HL-60 (cell line): ENCODE measurements around the gene HMCN2.

Experiments
- DNase-seq, 2 experiments: peaks; one replicate each; pipeline ENCODE4 v3.0.0-alpha.2; 2010 to 2020; ENCODE audit warnings: low read depth in 1 of 2, low spot score in 1 of 2
- H3K27ac ChIP-seq: fragments of 250-450 bp; sonication (Bioruptor Pico); replicated peaks from 2 replicates; pipeline ENCODE4 v1.5.1; 2020; ENCODE audit warnings: mild to moderate bottlenecking, moderate library complexity
- H3K27me3 ChIP-seq: fragments of 250-450 bp; sonication (Bioruptor Pico); 2 replicates; pipeline ENCODE4 v1.5.1; 2021; ENCODE audit warnings: mild to moderate bottlenecking, moderate library complexity; ENCODE audit not compliant: insufficient read depth, poor library complexity, severe bottlenecking
- H3K4me3 ChIP-seq: replicated peaks from 2 replicates; pipeline ENCODE4 v1.5.1; 2011; ENCODE audit warnings: mild to moderate bottlenecking, control low read depth, low read length; ENCODE audit not compliant: insufficient read depth
- GABPA ChIP-seq: IDR thresholded peaks from 2 replicates; pipeline ENCODE4 v1.6.1; 2012; ENCODE audit warnings: low read depth
- POLR2AphosphoS5 ChIP-seq: IDR thresholded peaks from 2 replicates; pipeline ENCODE4 v1.6.1; 2012; ENCODE audit warnings: low read depth
- SPI1 ChIP-seq: IDR thresholded peaks from 2 replicates; pipeline ENCODE4 v1.6.1; 2012; ENCODE audit warnings: low read depth, mild to moderate bottlenecking, borderline replicate concordance
- TF ChIP-seq, protein P1 (sequence below): IDR thresholded peaks from 2 replicates; pipeline ENCODE4 v1.6.1; 2012; ENCODE audit warnings: low read depth; ENCODE audit not compliant: insufficient replicate concordance
- TF ChIP-seq, protein P2 (sequence below): IDR thresholded peaks from one replicate; pipeline ENCODE4 v1.5.1; 2011; ENCODE audit warnings: low read length, control low read depth, inconsistent platforms; ENCODE audit not compliant: insufficient read depth

Gene HMCN2

DNA sequence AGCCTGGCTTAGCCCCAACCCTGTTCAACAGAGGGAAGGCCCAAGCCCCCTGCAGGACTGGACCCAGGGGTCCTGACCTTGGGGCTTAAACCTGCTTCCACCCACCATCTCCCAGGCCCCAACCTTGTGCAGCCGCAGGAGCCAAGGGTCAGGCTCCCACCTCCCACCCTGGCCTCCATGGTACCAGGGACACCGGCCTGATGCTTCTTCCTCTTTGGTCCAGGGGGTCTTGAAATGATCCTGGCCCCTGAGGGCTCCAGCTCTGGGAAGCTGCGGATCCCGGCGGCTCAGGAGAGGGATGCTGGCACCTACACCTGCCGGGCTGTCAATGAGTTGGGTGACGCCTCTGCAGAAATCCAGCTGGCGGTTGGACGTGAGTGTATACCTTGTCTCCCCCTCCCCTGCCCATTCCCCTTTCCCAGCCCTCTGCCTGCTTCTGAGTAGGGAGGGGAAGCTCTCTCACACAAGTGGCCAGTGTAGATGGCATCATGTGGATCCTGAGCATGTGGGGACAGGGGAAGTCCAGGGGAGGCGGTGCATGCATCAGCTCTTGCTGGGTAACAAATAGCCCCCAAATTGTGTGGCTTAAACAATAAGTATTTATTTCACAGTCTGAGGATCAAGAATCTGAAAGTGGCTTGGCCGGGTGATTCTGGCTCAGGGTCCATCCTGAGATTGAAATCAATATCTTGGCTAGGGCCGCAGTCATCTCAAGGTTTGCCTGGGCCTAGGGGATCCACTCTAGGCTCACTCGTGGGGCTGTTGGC, 44.3 kb downstream of the HMCN2 start:
- TF ChIP-seq, protein P1, sequence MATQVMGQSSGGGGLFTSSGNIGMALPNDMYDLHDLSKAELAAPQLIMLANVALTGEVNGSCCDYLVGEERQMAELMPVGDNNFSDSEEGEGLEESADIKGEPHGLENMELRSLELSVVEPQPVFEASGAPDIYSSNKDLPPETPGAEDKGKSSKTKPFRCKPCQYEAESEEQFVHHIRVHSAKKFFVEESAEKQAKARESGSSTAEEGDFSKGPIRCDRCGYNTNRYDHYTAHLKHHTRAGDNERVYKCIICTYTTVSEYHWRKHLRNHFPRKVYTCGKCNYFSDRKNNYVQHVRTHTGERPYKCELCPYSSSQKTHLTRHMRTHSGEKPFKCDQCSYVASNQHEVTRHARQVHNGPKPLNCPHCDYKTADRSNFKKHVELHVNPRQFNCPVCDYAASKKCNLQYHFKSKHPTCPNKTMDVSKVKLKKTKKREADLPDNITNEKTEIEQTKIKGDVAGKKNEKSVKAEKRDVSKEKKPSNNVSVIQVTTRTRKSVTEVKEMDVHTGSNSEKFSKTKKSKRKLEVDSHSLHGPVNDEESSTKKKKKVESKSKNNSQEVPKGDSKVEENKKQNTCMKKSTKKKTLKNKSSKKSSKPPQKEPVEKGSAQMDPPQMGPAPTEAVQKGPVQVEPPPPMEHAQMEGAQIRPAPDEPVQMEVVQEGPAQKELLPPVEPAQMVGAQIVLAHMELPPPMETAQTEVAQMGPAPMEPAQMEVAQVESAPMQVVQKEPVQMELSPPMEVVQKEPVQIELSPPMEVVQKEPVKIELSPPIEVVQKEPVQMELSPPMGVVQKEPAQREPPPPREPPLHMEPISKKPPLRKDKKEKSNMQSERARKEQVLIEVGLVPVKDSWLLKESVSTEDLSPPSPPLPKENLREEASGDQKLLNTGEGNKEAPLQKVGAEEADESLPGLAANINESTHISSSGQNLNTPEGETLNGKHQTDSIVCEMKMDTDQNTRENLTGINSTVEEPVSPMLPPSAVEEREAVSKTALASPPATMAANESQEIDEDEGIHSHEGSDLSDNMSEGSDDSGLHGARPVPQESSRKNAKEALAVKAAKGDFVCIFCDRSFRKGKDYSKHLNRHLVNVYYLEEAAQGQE, result no peak
- TF ChIP-seq GABPA (no peak), SPI1 (no peak), POLR2AphosphoS5 (no peak)
- TF ChIP-seq, protein P2, sequence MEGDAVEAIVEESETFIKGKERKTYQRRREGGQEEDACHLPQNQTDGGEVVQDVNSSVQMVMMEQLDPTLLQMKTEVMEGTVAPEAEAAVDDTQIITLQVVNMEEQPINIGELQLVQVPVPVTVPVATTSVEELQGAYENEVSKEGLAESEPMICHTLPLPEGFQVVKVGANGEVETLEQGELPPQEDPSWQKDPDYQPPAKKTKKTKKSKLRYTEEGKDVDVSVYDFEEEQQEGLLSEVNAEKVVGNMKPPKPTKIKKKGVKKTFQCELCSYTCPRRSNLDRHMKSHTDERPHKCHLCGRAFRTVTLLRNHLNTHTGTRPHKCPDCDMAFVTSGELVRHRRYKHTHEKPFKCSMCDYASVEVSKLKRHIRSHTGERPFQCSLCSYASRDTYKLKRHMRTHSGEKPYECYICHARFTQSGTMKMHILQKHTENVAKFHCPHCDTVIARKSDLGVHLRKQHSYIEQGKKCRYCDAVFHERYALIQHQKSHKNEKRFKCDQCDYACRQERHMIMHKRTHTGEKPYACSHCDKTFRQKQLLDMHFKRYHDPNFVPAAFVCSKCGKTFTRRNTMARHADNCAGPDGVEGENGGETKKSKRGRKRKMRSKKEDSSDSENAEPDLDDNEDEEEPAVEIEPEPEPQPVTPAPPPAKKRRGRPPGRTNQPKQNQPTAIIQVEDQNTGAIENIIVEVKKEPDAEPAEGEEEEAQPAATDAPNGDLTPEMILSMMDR, result no peak
- Histone ChIP-seq H3K4me3 (no peak overlapping the region), H3K27ac (no peak overlapping the region)

DNA sequence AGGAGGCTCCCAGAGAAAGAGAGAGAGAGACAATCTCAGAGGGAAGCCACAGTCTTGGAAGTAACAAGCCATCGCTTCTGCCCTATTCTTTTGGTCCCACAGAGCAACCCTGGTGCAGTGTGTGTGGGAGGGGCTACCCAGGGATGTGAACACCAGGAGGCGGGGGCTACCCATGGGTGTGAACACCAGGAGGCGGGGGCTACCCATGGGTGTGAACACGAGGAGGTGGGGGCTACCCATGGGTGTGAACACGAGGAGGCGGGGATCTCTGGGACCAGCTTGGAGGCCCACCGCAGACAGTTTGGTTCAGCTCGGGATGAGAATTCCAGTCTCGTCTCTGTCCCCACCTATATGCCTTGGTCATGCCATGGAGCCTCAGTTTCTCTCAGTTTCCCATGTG, 44.9 kb downstream of the HMCN2 start:
- H3K4me3 ChIP-seq, result no peak overlapping the region
- H3K27me3 ChIP-seq, result no peaks in the 10 kb centered on the region
- TF ChIP-seq, protein P2, result no peak
- TF ChIP-seq, protein P1, result no peak
- TF ChIP-seq POLR2AphosphoS5, result no peak
- no peak for TF ChIP-seq SPI1
- no peak for TF ChIP-seq GABPA
- DNase-seq, result no peak
- no peak overlapping the region for H3K27ac ChIP-seq

More for the DNA sequence above, 44.3 kb downstream of the HMCN2 start:
- DNase-seq, result no peak
- no peaks in the 10 kb centered on the region for H3K27me3 ChIP-seq

- DNase-seq, result no peak
- no peak overlapping the region for H3K4me3 ChIP-seq
- no peaks in the 10 kb centered on the region for H3K27me3 ChIP-seq
- no peak overlapping the region for H3K27ac ChIP-seq
- TF ChIP-seq, protein P1, result no peak
- TF ChIP-seq, protein P2, result no peak
- TF ChIP-seq GABPA, result no peak
- no peak for TF ChIP-seq POLR2AphosphoS5
- no peak for TF ChIP-seq SPI1
These were observed 45.4 kb downstream of the HMCN2 start for GRCh38 chr9:130311003-130311402.
